HG03520 (cell line): Measurements from ENCODE around the gene POU6F1.
A peak's percentile ranks its signal among the peaks of the same experiment; 100 is the strongest.

Source experiments
- ATAC-seq: cut with Tn5 transposase; IDR thresholded peaks from one replicate; pipeline ENCODE4 v1.9.1; 2021; ENCODE audit warnings: mild to moderate bottlenecking, moderate library complexity; ENCODE audit not compliant: unreplicated experiment

Gene POU6F1

DNA sequence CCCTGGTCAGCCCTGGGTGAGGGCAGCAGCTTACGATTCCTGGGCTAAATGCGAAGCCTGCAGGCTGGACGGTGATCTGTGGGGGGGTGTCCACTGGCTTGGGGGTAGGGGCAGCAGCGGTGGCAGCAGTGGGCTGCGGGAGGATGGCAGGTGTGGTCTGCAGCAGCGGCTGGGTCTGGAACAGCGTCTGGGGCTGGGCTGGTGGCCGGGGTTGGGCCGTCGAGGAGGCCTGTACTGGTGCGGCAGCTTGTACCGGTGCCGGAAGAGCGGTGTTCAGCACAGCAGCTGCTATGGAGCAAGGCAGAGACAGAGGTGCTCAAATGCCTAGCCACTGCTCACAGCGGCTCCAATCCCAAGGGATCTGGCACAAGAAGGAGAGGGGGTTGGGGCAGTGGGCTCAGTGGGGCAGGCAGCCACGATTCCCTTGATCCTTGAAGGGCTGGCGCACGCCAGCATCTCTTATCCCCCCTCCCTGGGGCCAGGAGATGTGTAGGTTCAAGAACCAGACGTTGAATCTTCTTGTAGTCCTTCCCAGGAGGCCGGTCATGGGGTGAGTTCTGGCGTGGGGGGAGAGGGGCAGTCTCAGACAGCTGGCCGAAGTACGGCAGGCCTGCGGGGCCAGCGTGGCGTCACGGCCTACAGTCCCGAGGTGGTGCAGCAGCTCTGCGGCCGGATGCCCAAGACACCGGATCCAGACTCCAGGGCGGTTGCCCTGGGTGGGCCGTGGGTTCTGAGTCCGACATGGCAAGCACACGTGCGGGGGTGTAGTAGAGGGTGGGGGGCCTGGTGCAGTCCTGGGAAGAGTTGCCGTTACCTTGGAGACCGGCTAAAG is 19.9 kb downstream of the POU6F1 start:
- ATAC-seq = no peak

DNA sequence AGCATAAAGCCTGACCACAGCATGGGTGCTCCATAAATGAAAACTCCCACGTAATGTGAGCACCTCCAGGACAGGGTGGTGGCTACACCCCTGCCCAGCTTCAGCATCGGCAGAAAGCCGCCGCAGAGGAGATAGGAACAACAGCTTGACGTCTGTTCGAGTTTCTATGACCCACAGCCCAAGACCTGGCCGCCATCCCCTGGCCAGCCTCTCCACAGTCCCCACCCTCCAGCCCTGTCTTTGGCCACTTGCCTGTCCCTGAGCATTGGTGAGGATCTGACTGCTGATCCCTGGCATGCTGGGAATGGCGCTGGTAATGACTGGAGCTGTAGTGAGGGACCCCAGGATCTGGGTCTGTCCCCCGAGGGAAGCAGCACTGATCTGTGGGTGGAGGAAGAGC is 21.3 kb downstream of the POU6F1 start:
- no peak for ATAC-seq

DNA sequence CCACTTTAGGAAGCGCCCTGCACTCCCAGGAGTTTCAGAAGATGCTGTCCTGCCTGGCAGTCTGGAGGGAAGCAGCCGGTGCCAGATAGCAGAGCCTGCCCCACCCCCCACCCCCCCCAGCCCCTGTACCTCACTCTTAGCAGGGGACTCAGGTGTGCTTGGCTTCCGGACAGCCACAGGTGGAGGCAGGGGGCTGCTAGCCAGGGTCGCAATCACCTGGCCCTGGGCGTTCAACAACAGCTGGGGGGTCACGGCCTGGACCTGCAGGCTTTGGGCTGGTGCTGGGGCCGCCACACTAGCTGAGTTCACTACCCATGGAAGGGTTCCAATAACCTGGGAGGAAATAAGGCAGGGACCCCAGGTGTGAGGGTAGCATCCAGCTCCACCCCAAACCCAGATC is 22.0 kb downstream of the POU6F1 start:
- no peak for ATAC-seq

DNA sequence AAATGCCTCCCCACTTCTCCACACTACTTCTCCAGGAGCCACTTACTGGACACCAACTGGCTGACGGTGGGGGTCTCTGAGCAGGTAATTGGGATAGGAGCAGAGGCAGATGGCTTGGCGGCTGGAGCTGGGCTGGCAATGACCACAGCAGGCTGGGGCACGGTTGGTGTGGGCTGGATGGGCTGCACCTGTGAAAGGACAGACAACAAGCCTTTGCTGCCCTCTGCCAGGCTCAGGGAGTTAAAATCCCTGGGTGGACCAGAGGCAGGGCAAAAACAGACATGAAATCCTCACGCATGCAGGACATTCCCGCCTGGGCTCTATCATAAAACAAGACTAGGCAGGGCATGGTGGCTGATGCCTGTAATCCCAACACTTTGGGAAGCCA is 25.6 kb downstream of the POU6F1 start:
- no peak for ATAC-seq

DNA sequence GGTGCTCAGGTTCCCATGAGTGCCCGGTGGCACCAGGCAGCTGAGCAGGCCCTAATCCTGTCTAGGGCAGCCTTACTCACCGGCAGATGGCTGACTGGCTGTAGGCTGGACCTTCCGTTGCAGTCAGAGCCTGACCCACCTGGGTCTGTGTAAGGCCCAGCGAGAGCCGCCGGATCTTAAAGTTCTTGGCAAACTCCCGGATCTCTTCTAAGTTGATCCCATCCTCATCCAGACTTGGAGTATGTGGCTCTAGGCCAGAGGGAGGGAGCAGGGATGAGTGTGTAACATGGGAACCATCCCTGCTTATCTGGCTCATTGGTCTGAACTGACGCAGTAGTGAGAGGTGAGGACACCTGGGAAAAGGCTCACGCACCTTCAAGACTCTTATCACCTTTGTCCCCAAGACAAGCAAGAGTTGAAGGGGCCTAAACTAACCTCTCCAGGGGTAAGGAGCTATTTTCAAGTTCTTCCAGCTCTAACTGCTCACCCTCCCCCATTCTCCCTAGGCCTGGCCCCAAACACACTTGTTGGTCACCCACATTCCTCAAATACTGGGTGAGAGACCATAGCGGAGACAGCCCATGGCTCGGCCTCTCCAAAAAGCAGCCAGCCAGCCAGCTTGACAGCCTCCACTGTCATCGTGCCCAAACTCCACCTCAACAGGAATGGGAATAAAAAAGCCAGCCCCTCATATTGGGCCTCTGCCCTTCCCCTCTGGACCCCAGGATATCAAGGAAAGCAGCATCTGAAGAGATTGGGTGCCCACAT is 26.2 kb downstream of the POU6F1 start:
- no peak for ATAC-seq

DNA sequence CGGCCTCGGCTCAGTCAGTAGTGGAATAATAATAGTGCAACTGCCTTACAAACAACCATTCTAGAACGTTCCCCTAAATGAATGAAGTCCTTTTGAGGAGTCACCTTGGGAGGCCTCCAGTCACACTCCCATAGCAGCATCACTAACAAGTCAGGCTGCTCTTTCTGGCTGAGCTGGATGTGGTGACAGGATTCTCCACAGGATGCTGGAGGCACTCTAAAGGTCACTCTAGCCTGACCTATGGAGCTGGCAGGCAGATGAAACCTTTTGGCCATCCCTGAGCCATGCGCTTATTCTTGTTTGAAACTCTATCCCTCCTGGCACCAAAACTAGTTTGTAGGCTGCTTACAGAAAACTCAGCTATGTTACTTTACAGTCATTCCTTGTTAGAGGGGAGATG is 27.0 kb downstream of the POU6F1 start:
- no peak for ATAC-seq

DNA sequence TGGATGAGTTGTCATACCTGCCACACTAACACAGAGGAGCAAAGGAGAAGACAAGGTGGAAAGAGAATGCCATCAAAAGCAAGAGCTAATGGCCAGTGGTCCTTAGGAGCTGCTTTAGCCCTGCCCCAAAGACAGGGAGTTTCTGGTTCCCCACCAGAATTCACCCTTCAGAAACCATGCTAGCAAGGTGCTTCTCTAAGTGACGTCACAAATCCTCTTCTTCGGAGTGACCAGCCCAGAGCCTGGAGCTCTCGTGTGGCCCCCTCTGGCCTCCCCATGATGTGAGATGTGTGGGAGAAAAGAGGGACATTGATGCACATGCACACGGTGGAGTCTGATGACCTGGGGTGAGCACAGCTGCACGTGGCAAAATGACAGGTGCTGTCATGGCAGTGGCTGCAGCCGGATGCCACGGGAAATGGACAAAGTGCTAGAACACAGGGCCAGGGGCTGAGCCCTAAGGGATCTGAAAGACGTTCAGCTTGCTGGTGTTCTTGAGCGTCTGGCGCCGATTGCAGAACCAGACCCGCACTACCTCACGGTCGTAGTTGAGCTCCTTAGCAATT is 28.0 kb downstream of the POU6F1 start:
- no peak for ATAC-seq

DNA sequence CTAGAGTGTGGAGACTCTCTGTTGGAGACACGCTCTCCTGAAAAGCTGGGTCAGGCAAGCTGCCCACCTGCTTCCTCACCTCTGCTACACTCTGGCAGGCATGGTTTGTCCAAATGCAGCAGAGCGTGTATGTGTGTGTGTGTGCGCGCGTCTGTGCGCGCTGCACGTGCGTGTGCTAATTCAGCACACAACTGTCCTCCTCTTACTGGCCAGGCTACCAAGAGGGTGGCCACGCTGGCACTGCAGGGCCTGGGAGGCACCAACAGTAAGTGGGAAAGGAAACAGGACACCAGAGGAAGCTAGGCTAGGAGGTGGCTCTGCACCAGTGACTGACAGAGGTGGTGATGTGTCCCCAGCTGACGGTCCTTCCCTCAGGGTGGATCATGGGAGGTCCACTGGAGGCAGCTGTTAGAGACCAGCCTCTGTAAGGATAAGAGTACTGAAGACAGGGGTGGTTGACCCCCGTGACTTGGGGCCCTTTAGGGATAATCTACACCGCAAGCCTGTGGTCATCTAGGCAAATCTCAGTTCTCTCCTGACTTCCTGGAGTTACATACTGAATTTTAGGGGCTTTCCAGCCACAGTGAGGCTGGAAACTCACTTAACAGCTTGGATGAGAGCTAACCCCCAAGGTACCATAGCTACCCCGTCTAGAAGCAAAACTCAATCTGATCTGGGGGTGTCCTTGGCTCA is 29.4 kb downstream of the POU6F1 start:
- ATAC-seq = peak; percentile 46

DNA sequence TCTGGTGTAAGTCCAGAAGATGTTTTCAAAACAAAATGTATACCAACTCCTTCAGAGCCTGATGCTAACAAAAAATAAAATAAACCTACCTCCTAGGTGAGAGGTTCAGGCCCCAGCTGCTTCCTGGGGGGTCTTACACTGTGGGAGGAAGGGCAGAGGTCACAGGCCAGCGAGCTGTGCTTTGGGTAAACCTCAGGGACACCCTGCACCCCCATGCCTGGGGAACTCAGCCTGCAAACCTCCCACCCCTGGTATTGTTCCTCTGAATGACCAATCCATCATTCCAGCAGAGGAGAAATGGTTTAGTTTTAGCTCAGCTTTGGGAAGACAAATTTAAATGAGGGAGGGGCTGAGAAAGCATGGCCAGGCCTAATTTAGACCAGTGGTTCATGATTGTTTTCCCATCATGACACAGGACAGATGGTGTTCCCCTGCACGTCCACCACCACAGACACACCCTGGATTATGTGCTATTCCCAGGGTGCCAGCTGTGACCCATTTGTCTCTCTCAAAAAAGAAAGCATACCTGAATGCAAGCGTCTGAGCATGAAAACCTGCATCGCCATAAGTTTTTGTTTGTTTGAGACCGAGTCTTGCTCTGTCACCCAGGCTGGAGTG is 30.4 kb downstream of the POU6F1 start:
- no peak for ATAC-seq

DNA sequence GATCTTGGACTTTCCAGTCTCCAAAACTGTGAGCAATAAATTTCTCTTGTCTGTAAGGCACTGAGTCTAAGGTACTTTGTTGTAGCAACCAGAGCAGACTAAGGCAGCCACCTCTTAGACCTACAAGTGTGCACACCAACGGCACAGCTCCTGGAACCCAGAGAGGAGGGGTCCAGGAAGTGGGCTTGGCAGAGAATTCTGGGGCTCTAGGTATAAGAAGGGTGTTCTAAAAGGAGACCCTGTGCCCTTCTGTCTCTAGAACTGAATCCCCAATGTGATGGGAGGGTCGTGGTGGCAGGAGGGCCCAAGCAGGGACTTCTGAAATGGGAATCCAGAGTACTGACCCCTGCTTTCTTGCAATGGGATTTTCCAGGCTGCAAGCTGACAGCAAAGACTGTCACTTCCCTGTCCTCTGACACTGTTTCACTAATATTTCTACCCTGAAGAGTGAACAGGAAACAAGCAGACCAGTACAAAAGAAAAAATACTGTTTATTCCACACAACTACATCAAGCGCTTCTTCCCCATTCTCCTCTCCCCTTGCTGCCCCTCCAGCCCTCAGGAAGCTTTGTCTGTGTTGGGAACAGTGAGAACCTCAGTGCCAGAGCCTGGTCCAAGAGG is 31.3 kb downstream of the POU6F1 start:
- no peak for ATAC-seq

DNA sequence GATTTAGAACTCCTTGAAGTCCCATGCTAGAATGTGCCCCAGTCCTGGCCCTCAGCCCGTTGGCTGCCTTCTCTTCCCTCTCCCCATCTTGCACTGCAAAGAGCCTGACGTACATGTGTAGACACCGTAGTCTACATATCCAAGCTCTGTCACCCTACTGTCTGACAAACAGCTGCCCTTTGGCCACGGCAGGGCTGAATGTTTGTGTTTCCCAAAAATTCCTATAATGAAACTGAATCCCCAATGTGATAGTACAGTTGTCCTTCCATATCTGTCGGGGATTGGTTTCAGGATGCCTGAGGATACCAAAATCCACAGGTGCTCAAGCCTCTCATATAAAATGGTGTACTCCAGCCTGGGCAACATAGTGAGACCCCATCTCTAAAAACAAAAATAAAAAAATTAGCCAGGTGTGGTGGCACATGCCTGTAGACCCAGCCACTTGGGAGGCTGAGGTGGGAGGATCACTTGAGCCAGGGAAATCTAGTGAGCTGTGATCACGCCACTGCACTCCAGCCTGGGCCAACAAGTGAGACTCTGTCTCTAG is 32.6 kb downstream of the POU6F1 start:
- ATAC-seq = no peak

DNA sequence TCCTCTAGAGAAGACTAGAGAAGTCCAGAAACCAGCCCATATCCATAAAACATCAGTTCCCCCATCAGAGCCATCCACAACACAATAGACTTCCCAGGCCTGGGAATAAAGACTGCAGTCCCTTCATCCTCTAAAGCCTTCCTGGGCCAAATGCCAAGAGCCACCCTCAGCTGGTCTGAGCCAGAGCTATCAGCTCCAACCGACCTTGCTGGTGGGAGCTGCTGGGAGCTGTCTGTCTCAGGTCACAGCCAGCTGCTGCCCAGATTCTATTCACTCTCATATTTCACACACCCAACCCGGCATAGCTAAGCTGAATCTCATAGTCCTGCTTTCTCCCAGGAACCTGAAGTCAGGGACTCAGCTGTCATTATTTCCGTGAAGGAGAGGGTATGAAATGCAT is 34.0 kb downstream of the POU6F1 start:
- no peak for ATAC-seq

DNA sequence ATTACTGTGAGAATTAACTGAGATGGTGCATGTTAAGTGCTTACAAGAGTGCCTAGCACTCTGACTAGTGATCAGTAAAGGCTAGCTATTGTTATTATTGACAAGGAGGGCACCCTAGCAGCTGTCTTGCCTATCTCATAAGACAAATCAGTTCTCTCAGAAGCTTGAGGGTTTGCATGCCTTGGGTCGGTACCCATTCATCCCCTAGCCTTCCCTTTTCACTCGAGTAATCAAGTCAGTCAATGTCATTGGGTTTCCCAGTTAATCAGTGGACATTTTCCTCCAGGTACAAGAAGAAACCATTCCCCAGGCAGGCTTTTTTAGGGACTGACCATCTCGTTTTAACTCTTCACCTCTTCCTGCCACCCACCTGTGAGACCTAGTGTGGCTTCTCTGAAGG is 34.5 kb downstream of the POU6F1 start:
- ATAC-seq = no peak

DNA sequence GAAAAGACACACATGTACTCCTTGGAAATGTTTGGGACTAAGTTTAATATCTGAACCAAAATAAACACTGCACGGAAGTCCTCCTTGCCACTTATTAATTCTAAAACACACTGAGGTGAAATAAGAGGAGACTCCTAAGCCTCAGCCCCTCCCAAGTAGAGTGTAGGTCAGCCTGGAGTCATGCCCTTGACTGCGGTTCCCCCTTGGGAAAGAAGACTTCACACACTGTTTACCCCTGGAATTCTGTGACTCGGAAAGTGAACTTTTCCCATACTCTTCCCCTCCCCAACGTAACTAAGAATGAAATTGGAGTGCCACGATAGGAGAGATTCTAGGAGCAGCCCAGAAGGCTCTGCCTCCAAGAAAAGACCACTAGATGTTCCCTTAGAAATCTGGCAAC is 36.3 kb downstream of the POU6F1 start:
- ATAC-seq = no peak

DNA sequence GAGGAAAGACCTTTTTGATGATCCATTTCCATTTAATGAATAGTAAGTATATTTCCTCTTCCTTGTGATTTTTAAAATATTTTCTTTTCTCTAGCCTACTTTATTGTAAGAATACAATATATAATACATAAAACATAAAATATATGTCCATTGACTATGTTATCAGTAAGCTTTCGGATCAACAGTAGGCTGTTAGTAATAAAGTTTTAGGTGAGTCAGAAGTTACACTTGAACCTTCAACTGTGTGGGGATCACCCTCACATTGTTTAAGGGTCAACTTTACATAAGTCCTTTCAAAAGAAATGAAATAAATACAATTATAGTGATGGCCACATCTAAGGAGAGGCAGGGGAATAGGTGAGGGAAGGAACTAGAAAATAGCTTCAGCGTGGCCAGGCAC is 40.0 kb downstream of the POU6F1 start:
- ATAC-seq = no peak

DNA sequence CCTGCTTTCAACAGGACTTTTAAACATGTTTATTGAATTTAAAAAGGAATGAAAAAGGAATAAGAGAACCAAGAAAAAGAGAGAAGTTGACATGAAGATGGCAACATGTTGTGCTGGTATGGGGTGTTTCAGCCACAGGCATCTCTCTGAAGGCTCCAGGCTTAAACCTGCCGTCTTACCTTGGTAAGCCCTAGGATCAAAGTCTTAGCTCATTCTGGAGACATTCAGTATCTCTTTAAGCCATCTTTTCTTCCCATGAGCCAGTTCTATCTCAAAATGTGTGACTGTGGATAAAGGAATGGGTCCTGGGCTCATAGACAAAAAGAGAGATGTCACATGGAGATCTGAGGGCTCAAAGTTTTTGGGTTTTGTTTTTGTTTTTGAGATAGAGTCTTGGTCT is 43.4 kb downstream of the POU6F1 start:
- no peak for ATAC-seq

DNA sequence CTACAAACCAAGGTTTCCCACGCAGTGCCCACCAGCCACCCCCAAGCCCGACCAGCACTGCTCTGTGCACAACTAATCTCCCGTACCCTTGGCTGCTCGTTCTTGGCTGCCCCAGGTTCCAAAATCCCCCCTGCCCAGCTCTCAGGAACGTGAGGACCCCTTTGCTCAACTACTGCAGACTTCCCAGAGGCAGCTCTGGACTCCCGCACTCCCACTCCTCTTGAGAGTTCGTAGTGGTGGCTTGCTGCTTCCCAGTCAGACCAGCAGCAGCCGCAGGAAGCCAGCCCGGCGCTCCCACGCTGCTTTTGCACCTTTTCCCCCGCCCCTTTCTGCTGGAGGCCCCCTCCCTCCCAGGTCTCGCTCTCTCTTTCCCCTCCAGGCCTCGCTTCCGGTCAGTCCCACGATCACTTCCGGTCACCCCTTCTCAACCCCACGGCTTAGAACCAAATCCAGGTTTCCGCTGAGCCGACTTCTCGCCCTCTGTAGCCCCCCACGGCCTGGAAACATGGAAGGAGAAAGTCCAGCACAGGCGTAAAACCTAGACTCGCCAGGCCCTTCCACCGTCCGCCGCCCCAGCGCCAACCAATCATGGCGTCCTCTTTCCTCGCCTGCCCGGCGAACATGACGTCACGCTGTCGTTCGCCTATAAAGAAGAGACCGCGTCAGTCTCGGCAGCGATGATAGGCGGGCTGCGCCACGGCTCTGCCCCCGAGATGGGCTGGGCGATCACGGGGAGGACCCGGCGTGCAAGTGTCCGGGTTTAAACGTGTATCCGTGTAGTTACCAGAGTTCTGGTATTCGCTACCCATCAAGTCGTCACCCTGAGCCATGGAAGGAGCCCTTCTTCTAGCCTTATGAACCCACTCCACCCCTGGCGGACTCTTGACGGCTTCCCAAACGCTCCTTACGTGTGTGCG is 45.1 kb downstream of the POU6F1 start, which contains the start of gene TFCP2:
TSS of gene TFCP2 (minus strand) at position 621 of the 917 bp plus-strand sequence. CDS start 713 bp downstream, outside the sequence.
- ATAC-seq = peak; percentile 93

DNA sequence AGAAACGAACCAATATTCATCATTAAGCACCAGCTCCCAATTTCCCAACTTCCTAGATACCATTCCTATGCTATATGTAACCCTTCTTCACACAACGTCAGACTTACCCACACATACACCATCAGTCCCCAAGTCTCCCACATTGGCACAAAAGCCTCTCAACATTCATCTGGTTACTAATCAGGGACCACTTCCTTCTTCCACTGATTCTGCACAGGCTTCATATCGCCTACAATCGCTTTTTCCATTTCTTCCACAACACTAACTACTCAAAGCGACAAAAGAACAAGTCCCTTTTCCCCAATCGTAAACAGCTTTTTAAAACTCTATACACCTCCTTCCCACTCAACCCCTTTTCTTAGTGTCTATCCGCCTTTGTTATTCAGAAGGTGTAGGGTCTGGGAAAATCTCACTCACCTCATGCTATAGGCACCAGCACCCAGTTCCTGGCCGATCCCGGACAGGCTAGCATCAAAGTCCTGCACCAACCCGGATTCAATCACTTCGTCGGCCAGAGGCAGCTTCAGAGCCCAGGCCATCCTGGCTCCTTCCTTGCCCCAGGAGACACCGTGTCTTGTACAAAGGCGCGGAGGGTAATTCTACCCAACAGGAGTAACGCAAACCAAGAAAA is 45.9 kb downstream of the POU6F1 start:
- ATAC-seq = no peak

DNA sequence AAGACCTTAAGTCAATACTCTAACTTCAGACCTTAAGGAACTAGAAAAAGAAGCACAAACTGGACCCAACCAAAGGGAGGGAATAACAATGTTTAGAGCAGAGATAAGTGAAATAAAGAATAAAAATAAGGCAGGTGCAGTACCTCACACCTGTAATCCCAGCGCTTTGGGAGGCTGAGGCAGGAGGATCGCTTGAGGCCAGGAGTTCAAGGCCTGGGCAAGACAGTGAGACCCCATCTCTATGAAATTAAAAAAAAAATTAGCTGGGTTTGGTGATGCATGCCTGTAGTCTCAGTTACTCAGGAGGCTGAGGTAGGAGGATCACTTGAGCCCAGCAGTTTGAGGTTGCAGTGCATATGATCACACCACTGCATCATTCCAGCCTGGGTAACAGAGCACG is 54.1 kb downstream of the POU6F1 start:
- ATAC-seq = no peak
